MG63 (cell line): ENCODE results near the gene NGEF. TPM values are rescaled to one million over a fixed set of nuclear protein-coding genes. Genes with fewer than 3 reads are reported as not detected.
"Not testable (repeated sequence)": the region's sequence is repeated elsewhere in the genome, so short reads cannot be mapped to it uniquely, and the experiment has no call there.

Experiments
- DNase-seq: peaks from one replicate; pipeline ENCODE4 v3.0.0-alpha.2; 2020
- H3K27me3 ChIP-seq: fragments of 250-450 bp; sonication (Bioruptor Pico); 2 replicates; pipeline ENCODE4 v1.5.1; 2020; ENCODE audit warnings: mild to moderate bottlenecking, moderate library complexity
- H3K36me3 ChIP-seq: fragments of 250-450 bp; sonication (Bioruptor Pico); 2 replicates; pipeline ENCODE4 v1.5.1; 2020; ENCODE audit warnings: mild to moderate bottlenecking, moderate library complexity
- H3K4me3 ChIP-seq: fragments of 250-450 bp; sonication (Bioruptor Pico); 2 replicates; pipeline ENCODE4 v1.5.1; 2020; ENCODE audit warnings: mild to moderate bottlenecking, moderate library complexity
- H3K9me3 ChIP-seq: fragments of 250-450 bp; sonication (Bioruptor Pico); 2 replicates; pipeline ENCODE4 v1.5.1; 2020; ENCODE audit warnings: mild to moderate bottlenecking, moderate library complexity
- total RNA-seq: library from RNA; depleted of rRNA; stranded (reverse); fragments of >200 nt; shearing (Covaris generic); gene quantifications from 2 replicates; pipeline ENCODE4 v1.2.3, GENCODE V29; 2014; ENCODE audit warnings: low replicate concordance

NGEF gene
- total RNA-seq, 1 experiment from 2014 or later = 26.1 TPM

GRCh38 chr2:232911712-232912277 is 101.3 kb downstream of the NGEF start:
- Histone ChIP-seq H3K4me3 (no peak overlapping the region), H3K9me3 (peaks cover 14% of the 10 kb centered on the region), H3K27me3 (no peaks in the 10 kb centered on the region), H3K36me3 (peaks cover 8% of the 10 kb centered on the region)
- DNase-seq = no peak

DNA sequence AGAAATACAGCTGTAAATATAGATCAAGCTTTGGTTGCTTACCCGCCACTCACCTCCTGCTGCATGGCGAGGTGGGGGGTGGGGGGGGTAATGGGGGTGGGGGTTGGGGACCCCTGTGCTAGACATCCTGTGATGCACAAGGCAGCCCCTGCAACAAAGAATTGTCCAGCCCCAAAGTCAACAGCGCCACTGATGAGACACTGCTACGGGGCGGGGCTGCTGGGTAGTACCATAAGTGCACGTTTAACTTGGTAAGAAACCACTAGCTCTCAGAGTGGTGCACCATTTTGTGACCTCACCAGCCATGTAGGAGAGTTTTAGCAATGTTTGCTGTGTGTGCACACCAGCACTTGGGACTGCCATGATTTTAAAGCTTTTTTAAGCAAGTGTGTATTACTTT is 102.7 kb downstream of the NGEF start:
- Histone ChIP-seq H3K4me3 (no peak overlapping the region), H3K27me3 (no peaks in the 10 kb centered on the region), H3K36me3 (peaks cover 8% of the 10 kb centered on the region), H3K9me3 (peaks cover 14% of the 10 kb centered on the region)
- no peak for DNase-seq

DNA sequence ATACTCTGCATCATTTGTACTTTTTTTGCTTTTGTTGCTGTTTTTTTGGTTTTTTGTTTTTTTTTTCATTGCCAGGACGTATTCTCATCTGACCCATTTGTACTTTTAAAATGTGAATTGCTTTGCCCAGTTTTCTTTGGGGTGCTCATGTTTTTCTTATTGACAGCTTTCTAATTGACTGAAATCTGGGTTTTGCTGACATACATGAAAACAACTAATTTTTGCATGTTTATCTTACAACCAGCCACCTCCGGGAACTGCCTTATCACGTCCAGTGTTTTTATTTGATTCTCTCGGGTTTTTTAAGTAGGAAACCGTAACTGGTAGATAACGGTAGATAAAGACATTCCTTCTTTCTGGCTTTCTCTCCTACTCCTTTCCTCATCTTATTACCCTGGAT is 104.4 kb downstream of the NGEF start:
- no peak for DNase-seq
- Histone ChIP-seq H3K36me3 (peaks cover 8% of the 10 kb centered on the region), H3K27me3 (no peaks in the 10 kb centered on the region), H3K4me3 (no peak overlapping the region), H3K9me3 (peaks cover 14% of the 10 kb centered on the region)

DNA sequence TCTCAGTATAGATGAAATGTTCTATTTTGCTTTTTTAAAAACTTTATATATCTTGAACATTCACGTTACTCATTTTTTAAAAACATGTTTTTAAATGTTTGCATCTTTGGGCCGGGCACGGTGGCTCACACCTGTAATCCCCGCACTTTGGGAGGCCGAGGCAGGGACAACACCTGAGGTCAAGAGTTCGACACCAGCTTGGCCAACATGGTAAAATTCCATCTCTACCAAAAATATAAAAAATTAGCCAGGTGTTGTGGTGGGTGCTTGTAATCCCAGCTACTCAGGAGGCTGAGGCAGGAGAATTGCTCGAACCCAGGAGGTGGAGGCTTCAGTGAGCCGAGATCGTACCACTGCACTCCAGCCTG is 105.4 kb downstream of the NGEF start:
- DNase-seq, H3K36me3 ChIP-seq, H3K4me3 ChIP-seq, H3K27me3 ChIP-seq: not testable (repeated sequence)
- H3K9me3 ChIP-seq = peaks cover 14% of the 10 kb centered on the region

DNA sequence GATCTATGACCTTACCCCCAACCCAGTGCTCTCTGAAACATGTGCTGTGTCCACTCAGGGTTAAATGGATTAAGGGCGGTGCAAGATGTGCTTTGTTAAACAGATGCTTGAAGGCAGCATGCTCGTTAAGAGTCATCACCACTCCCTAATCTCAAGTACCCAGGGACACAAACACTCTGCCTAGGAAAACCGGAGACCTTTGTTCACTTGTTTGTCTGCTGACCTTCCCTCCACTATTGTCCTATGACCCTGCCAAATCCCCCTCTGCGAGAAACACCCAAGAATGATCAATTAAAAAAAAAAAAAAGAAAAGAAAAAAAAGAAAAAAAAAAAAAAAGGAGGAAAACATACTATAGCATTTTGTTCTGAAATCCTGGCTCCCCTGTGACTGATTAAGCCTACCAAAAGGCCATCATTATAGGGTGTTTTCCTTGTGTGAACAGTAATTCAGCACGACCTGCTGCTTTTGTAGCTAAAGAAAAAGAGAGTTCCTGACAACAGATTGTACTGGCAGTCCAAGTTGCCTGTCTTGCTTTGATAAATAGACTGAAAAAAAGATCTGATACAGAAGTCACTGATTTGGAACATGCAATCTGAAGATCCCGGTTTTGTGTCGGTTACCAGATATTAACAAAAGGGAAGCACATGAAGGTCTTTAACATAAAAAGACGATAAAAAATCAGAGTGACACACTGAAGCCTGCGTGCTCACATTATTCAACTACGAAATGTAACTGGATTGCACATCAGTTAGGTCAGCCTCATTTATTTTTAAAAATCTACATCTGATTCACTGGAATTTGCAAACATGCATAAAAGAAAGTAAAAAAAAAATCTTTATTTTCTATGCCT is 106.0 kb downstream of the NGEF start:
- H3K36me3 ChIP-seq, H3K27me3 ChIP-seq, H3K4me3 ChIP-seq, DNase-seq: not testable (repeated sequence)
- H3K9me3 ChIP-seq = peaks cover 10% of the 10 kb centered on the region

GRCh38 chr2:232903989-232904388 is 109.1 kb downstream of the NGEF start:
- Histone ChIP-seq H3K9me3 (no peaks in the 10 kb centered on the region), H3K4me3 (no peak overlapping the region), H3K27me3 (no peaks in the 10 kb centered on the region), H3K36me3 (no peaks in the 10 kb centered on the region; the same call in 1 of the 2 replicates)
- no peak for DNase-seq

DNA sequence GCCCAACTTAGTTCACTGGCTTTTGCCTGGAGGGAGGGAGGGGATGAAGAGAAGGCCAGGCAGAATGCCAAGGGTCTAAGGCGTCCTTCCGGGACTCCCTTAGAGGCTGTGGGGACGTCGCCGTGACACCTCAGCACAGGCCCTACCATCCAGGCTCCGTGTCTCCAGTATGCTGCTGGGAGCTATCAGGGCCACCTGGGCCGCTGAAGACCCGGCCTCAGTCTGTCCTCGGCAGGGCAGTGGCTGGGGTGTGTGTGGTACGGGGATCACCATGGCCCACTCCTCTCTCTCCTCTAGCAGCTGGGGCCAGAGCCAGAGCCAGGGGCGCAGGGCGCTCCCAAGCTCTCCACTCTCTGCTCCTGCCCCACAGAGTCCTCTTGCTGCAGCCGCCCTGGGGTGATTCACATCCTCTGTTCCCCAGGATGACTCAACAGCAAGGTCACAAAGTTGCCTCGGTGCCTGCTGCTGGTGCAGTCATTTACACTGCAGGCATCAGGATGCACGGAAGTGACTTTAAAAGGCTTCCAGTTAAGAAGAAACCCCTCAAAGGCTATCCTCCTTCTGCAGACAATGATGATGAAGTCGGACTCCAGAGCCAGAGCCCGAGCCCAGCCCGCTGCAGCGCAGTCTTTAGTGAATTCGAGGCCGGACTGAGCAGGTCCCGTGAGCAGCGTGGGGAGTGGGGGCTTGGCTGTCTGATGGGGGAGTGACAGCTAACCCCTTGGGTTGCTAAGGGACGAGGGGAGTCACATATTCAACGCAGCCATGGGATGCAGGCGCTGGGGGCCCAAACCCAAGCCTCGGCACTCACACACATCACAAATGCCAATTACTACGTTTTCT is 111.1 kb downstream of the NGEF start:
- Histone ChIP-seq H3K4me3 (no peak overlapping the region), H3K36me3 (no peaks in the 10 kb centered on the region; the same call in 1 of the 2 replicates), H3K9me3 (no peaks in the 10 kb centered on the region), H3K27me3 (no peaks in the 10 kb centered on the region)
- DNase-seq = peak; percentile 92

DNA sequence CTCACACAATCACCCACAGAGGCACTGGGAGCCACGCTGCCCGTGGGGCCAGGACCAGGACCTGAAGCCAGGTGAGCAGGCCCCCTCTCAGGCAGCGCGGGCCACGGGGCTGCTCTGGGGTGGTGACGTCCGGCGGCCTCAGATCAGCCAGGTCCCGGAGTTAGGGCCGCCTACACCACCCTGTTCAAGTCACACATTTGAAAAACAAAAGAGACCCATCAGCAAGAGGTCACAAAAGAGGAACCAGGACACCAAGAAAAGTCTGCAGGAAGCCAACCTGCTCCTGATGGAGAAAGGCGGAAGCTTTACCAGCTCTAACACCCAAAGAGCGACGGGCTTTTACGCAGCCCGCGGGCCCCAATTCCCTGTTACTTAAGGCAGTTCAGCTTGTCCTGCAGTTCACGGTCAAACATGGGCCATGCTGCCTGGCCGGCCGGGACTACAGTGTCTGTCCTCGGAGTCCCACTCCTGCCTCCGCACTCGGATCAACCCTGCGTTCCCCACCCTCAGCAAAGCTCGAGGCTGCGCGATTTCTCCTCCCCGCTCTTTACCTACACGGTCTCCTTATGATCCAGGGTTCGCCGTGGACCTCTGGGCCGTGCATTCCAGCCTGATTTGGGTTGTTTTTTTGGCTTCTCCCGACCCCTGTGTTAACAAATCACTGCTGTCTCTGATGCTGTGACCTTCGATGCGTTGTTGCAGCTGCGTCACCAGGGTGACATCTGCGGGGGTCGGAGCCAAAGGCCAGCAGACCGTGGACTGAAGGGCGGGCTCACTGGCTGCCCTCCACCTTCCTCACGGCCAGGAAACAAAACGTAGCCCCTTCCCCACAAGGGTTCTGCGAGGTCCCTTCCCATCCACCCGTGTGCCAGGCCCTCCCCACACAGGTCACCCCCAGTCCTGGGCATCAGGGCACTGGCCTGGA is 112.0 kb downstream of the NGEF start:
- Histone ChIP-seq H3K4me3 (no peak overlapping the region), H3K36me3 (no peaks in the 10 kb centered on the region; the same call in 1 of the 2 replicates), H3K27me3 (no peaks in the 10 kb centered on the region), H3K9me3 (no peaks in the 10 kb centered on the region)
- DNase-seq = no peak

- Histone ChIP-seq H3K27me3 (no peaks in the 10 kb centered on the region), H3K36me3 (no peaks in the 10 kb centered on the region; the same call in 1 of the 2 replicates), H3K4me3 (no peak overlapping the region), H3K9me3 (no peaks in the 10 kb centered on the region)
- DNase-seq = peak; percentile 25
Observed at GRCh38 chr2:232898592-232899543, 114.2 kb downstream of the NGEF start.

DNA sequence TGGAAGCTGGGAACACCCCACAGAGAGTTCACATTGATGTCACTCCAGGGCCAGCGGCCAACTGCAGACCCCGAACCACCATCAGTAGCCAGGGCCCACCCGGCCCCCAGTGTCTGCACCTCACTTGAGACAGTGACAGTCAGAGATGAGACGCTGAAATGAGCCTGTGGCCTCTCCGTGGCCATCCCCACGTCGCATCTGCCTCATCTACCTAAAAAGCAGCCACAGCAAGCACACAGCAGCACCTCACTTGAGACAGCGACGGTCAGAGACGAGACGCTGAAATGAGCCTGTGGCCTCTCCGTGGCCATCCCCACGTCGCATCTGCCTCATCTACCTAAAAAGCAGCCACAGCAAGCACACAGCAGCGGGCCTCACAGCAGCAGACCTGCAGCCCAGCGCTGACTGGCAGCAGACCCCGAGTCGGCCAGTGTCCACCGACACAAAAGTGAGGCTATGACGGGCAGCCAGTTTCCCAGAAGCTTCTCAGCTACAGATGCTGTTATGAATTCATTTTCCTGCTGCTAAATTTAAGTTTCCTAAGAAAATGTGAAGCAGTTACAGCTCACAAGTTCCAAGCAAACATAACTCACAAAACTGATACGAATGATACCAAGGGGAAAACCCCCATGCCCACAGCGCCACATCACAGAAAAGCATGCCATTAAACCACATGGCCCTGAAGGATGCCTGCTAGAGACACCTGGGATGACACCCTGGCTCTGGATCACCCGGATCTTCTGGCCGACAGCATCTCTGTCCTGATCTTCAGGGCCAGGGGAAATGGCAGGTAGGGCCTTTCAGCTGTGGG is 115.3 kb downstream of the NGEF start:
- no peak for DNase-seq
- Histone ChIP-seq H3K9me3 (no peaks in the 10 kb centered on the region), H3K4me3 (no peak overlapping the region), H3K27me3 (no peaks in the 10 kb centered on the region), H3K36me3 (no peaks in the 10 kb centered on the region; the same call in 1 of the 2 replicates)

DNA sequence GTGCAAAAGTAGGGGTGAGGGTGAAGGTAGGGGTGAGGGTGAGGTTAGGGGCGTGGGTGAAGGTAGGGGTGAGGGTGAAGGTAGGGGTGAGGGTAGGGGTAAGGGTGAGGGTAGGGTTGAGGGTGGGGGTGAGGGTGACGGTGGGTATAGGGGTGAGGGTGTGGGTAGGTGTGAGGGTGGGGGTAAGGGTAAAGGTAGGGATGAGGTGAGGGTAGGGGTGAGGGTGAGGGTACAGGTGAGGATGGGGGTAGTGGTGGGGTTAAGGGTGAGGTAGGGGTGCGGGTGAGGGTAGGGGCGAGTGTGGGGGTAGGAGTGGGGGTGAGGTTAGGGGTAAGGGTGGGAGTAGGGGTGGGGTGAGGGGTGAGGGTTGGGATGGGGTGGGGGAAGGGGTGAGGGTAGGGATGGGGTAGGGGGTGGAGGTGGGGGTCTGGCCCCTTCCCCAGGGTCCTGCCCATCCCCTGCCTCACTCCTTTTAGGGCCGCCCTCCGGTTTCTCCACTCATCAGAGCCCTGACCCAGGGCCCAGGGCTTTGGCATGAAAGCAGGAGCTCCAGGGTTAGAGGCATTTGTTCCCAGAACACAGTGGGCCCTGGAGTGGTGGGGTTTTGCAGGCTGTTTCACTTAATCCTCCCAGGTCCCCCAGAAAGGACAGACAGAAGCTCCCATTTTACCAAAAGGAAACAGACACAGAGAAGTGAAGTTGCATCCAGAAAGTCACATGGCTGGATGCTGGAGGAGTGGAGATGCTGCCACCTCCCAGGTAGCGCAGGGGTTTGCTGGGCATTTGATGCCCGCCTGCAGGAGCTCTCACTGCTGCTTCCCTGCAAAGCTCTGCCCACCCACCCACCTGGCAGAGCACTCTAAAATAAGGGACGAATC is 116.1 kb downstream of the NGEF start:
- no peaks in the 10 kb centered on the region for H3K27me3 ChIP-seq
- DNase-seq = no peak

GRCh38 chr2:232896111-232896510 is 116.9 kb downstream of the NGEF start:
- no peaks in the 10 kb centered on the region; the same call in 1 of the 2 replicates for H3K36me3 ChIP-seq
- DNase-seq = no peak
- no peaks in the 10 kb centered on the region for H3K9me3 ChIP-seq
- no peak overlapping the region for H3K4me3 ChIP-seq
- no peaks in the 10 kb centered on the region for H3K27me3 ChIP-seq

More for the DNA sequence above, 116.1 kb downstream of the NGEF start:
- Histone ChIP-seq H3K4me3 (no peak overlapping the region), H3K36me3 (no peaks in the 10 kb centered on the region; the same call in 1 of the 2 replicates), H3K9me3 (no peaks in the 10 kb centered on the region)

DNA sequence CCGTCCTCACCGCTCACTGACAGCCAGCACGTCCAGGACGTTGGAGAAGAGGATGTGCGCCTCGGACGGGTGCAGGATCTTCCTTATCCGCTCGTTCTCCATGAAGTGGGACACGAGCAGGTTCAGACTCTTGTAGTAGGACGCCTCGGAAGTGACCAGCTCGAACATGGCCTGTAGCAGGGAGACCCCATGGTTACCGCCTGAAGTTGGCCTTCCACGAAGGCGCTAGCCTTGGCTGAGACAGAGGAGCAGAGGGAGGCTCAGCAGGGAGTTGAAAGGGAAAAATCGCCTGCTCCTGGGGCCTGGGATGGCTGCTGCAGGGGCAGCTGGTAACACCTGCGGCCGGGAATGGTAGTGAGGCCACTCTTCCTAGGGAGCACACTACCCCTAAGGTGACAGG is 118.3 kb downstream of the NGEF start:
- Histone ChIP-seq H3K9me3 (no peaks in the 10 kb centered on the region), H3K4me3 (no peak overlapping the region), H3K27me3 (no peaks in the 10 kb centered on the region), H3K36me3 (no peaks in the 10 kb centered on the region; the same call in 1 of the 2 replicates)
- DNase-seq = no peak

DNA sequence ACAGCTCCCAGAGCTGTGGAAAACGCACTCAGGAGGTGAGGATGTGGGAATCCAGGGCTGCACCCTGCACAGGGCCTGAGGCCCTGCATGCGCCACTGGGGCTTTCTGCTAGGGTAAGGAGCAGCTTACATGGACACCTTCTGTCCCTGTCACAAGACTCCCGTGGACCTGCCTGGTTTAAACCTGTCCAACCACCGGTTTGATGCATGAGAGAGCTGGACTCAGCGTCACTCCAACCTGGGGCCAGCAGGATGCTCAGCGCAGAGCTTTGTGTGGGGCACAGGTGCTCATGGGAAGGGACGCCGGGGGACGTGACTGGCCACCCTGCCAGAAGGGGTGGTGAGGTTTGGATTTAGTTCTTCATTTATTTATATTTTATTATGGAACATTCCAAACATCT is 118.8 kb downstream of the NGEF start:
- no peaks in the 10 kb centered on the region for H3K27me3 ChIP-seq
- H3K9me3 ChIP-seq = no peaks in the 10 kb centered on the region
- no peak overlapping the region for H3K4me3 ChIP-seq
- no peaks in the 10 kb centered on the region; the same call in 1 of the 2 replicates for H3K36me3 ChIP-seq
- no peak for DNase-seq
